GM13977 (cell line): ENCODE data around the gene NADK.
"Not testable (repeated sequence)": the region's sequence is repeated elsewhere in the genome, so short reads cannot be mapped to it uniquely, and the experiment has no call there.

ENCODE experiments used
- DNase-seq: peaks from one replicate; pipeline ENCODE4 v3.0.0; 2012; ENCODE audit warnings: low spot score
- CTCF ChIP-seq: IDR thresholded peaks from 2 replicates; pipeline ENCODE4 v1.5.1; 2012; ENCODE audit warnings: mild to moderate bottlenecking, control low read depth; ENCODE audit not compliant: insufficient read depth; ENCODE audit errors: extremely low read depth, missing control alignments
- in situ Hi-C: fragments of 300-500 bp; cut with MboI; formaldehyde crosslinking; loops from one replicate; pipeline ENCODE4 v1.12.0; 2022; ENCODE audit warnings: low sequenced_read_pairs, low pct_unique_long_range_greater_than_20kb, mixed read lengths, inconsistent platforms; ENCODE audit not compliant: unreplicated experiment

NADK gene

GRCh38 chr1:1755852-1756251 is 22.4 kb downstream of the NADK start:
- in situ Hi-C loops, result no loop called here
- no peak for TF ChIP-seq CTCF
- DNase-seq, result no peak

- DNase-seq, result no peak
- TF ChIP-seq CTCF, result no peak
- in situ Hi-C loops, result no loop called here
Observed at GRCh38 chr1:1755426-1755825, 22.8 kb downstream of the NADK start.

GRCh38 chr1:1754051-1754815 is 24.0 kb downstream of the NADK start:
- in situ Hi-C loops, result no loop called here
- TF ChIP-seq CTCF, result no peak
- peak; percentile 36 for DNase-seq

GRCh38 chr1:1753607-1754005 is 24.7 kb downstream of the NADK start:
- TF ChIP-seq CTCF, result no peak
- DNase-seq, result no peak
- in situ Hi-C loops, result no loop called here

- DNase-seq, result peak; percentile 31
- in situ Hi-C loops, result no loop called here
- TF ChIP-seq CTCF, result no peak
Observed at GRCh38 chr1:1752636-1753606, 25.3 kb downstream of the NADK start.

- in situ Hi-C loops, result no loop called here
- no peak for DNase-seq
- TF ChIP-seq CTCF, result no peak
Observed at GRCh38 chr1:1752190-1752589, 26.1 kb downstream of the NADK start.

- in situ Hi-C loops, result not testable (repeated sequence)
- peak; percentile 5 for DNase-seq
Observed at GRCh38 chr1:1749941-1750340, 28.3 kb downstream of the NADK start.
